IMR-90 (cell line): Measurements from ENCODE around the gene HSPA1L. TPM values are rescaled to one million over a fixed set of nuclear protein-coding genes. Genes with fewer than 3 reads are reported as not detected.

Experiments
- ATAC-seq: fragments of 200-7000 bp; cut with Tn5 transposase; 2 replicates; pipeline ENCODE4 v1.9.1; 2020; ENCODE audit warnings: low read depth, mild to moderate bottlenecking, moderate library complexity
- BruUV-seq: library from RNA; stranded (reverse); fragments of 400-500 nt; replicated peaks from 2 replicates; lab custom pipeline; 2021; lab: Mats Ljungman, UMichigan
- CTCF ChIA-PET: fragments of 300-600 bp; formaldehyde crosslinking; extraction: SDS; loops from one replicate; lab custom pipeline; 2021; ENCODE audit warnings: antibody characterized with exemption; lab: Yijun Ruan, JAX
- POLR2A ChIA-PET: fragments of 300-600 bp; sonication (Branson Sonifier 250); formaldehyde crosslinking; loops from one replicate; lab custom pipeline; 2022; ENCODE audit warnings: antibody characterized with exemption; ENCODE audit not compliant: unreplicated experiment; lab: Charles Lee
- DNase-seq: peaks from one replicate; pipeline ENCODE4 v3.0.0; 2013
- H2AFZ ChIP-seq: replicated peaks from 2 replicates; pipeline ENCODE3; 2013; ENCODE audit warnings: low read length, mild to moderate bottlenecking; ENCODE audit not compliant: poor library complexity
- H2AK5ac ChIP-seq: 2 replicates; pipeline ENCODE4 v1.6.1; 2013; ENCODE audit warnings: low read depth, low read length, inconsistent platforms
- H2AK9ac ChIP-seq: replicated peaks from 2 replicates; pipeline ENCODE3; 2013; ENCODE audit warnings: mild to moderate bottlenecking, low read depth, low read length, moderate library complexity; ENCODE audit not compliant: poor library complexity
- H2BK120ac ChIP-seq: 2 replicates; pipeline ENCODE4 v1.6.1; 2013; ENCODE audit warnings: low read depth, low read length, inconsistent platforms
- H2BK15ac ChIP-seq: 3 replicates; pipeline ENCODE4 v1.6.1; 2013; ENCODE audit warnings: low read depth, low read length, inconsistent platforms
- H2BK20ac ChIP-seq: 2 replicates; pipeline ENCODE4 v1.6.1; 2013; ENCODE audit warnings: low read depth, mild to moderate bottlenecking, inconsistent platforms, low read length, moderate library complexity
- H2BK5ac ChIP-seq: 2 replicates; pipeline ENCODE4 v1.6.1; 2013; ENCODE audit warnings: mild to moderate bottlenecking, low read depth, low read length, inconsistent platforms; ENCODE audit not compliant: poor library complexity, severe bottlenecking
- H3K14ac ChIP-seq: replicated peaks from 2 replicates; pipeline ENCODE4 v1.6.1; 2013; ENCODE audit warnings: low read depth, low read length, inconsistent platforms
- H3K18ac ChIP-seq: 2 replicates; pipeline ENCODE4 v1.6.1; 2013; ENCODE audit warnings: low read depth, low read length, control low read depth
- H3K23ac ChIP-seq: 2 replicates; pipeline ENCODE4 v1.6.1; 2013; ENCODE audit warnings: low read depth, low read length, inconsistent platforms
- H3K27ac ChIP-seq: 2 replicates; pipeline ENCODE4 v1.5.1; 2013; ENCODE audit warnings: mild to moderate bottlenecking, control low read depth, low read length; ENCODE audit not compliant: insufficient read depth
- H3K27me3 ChIP-seq: 2 replicates; pipeline ENCODE4 v1.6.1; 2013; ENCODE audit warnings: low read length; ENCODE audit not compliant: control insufficient read depth, insufficient read depth
- H3K36me3 ChIP-seq: 2 replicates; pipeline ENCODE4 v1.6.1; 2013; ENCODE audit warnings: low read length, mixed read lengths; ENCODE audit not compliant: control insufficient read depth, insufficient read depth
- H3K4ac ChIP-seq: 2 replicates; pipeline ENCODE4 v1.6.1; 2013; ENCODE audit warnings: low read depth, low read length, inconsistent platforms
- H3K4me1 ChIP-seq: 2 replicates; pipeline ENCODE4 v1.6.1; 2013; ENCODE audit warnings: low read length, mixed read lengths; ENCODE audit not compliant: control insufficient read depth, insufficient read depth
- H3K4me2 ChIP-seq: 2 replicates; pipeline ENCODE4 v1.6.1; 2013; ENCODE audit warnings: low read depth, mild to moderate bottlenecking, control low read depth, low read length, moderate library complexity
- H3K4me3 ChIP-seq: 2 replicates; pipeline ENCODE4 v1.5.1; 2013; ENCODE audit warnings: low read depth, mild to moderate bottlenecking, control low read depth, low read length, moderate library complexity; ENCODE audit not compliant: insufficient read depth
- H3K56ac ChIP-seq: 2 replicates; pipeline ENCODE4 v1.6.1; 2013; ENCODE audit warnings: low read length, inconsistent platforms; ENCODE audit not compliant: insufficient read depth; ENCODE audit errors: extremely low read depth
- H3K79me1 ChIP-seq, 2 experiments: 2 replicates each; pipeline ENCODE4 v1.6.1; 2013; ENCODE audit warnings: low read length in 2 of 2, inconsistent platforms in 1 of 2, low read depth in 1 of 2
- H3K9ac ChIP-seq: 2 replicates; pipeline ENCODE4 v1.6.1; 2013; ENCODE audit warnings: low read depth, low read length, control low read depth
- H3K9me1 ChIP-seq: 2 replicates; pipeline ENCODE4 v1.6.1; 2013; ENCODE audit warnings: low read length, inconsistent platforms; ENCODE audit not compliant: insufficient read depth
- H3K9me3 ChIP-seq: 2 replicates; pipeline ENCODE4 v1.6.1; 2013; ENCODE audit warnings: low read length; ENCODE audit not compliant: control insufficient read depth, insufficient read depth
- H4K20me1 ChIP-seq: 2 replicates; pipeline ENCODE4 v1.6.1; 2013; ENCODE audit warnings: low read length, inconsistent platforms; ENCODE audit not compliant: insufficient read depth
- H4K5ac ChIP-seq: 2 replicates; pipeline ENCODE4 v1.6.1; 2013; ENCODE audit warnings: mild to moderate bottlenecking, low read depth, low read length, control low read depth
- H4K8ac ChIP-seq, 2 experiments: 2 replicates each; pipeline ENCODE4 v1.6.1; 2013; ENCODE audit warnings: low read depth in 2 of 2, low read length in 2 of 2, control low read depth in 1 of 2, inconsistent platforms in 1 of 2
- H4K91ac ChIP-seq: 2 replicates; pipeline ENCODE4 v1.6.1; 2013; ENCODE audit warnings: low read depth, low read length, inconsistent platforms; ENCODE audit not compliant: insufficient read depth
- CEBPB ChIP-seq: IDR thresholded peaks from 2 replicates; pipeline ENCODE4 v1.6.1; 2012; ENCODE audit warnings: low read depth, low read length, improper control_type of control experiment
- CHD1 ChIP-seq: IDR thresholded peaks from 2 replicates; pipeline ENCODE4 v1.6.1; 2012; ENCODE audit warnings: low read depth, low read length, improper control_type of control experiment
- CTCF ChIP-seq: conservative IDR thresholded peaks from 2 replicates; pipeline ENCODE4 v1.5.1; 2012; ENCODE audit warnings: mild to moderate bottlenecking, low read depth, low read length, improper control_type of control experiment
- FOS ChIP-seq: fragments of 150-350 bp; IDR thresholded peaks from 2 replicates; pipeline ENCODE4 v1.6.1; 2016; ENCODE audit warnings: low read depth, low read length
- MAFK ChIP-seq: IDR thresholded peaks from 2 replicates; pipeline ENCODE4 v1.6.1; 2012; ENCODE audit warnings: low read depth, low read length, improper control_type of control experiment
- MXI1 ChIP-seq: IDR thresholded peaks from 2 replicates; pipeline ENCODE4 v1.6.1; 2012; ENCODE audit warnings: low read depth, mild to moderate bottlenecking, low read length, moderate library complexity, borderline replicate concordance
- NFE2L2 ChIP-seq: fragments of 150-350 bp; IDR thresholded peaks from 2 replicates; pipeline ENCODE4 v1.6.1; 2016; ENCODE audit warnings: low read depth, mild to moderate bottlenecking, low read length
- POLR2A ChIP-seq: IDR thresholded peaks from 2 replicates; pipeline ENCODE4 v1.6.1; 2012; ENCODE audit warnings: mild to moderate bottlenecking, low read depth, low read length
- RAD21 ChIP-seq: IDR thresholded peaks from 2 replicates; pipeline ENCODE4 v1.6.1; 2012; ENCODE audit warnings: low read length, improper control_type of control experiment
- RCOR1 ChIP-seq: IDR thresholded peaks from 2 replicates; pipeline ENCODE4 v1.6.1; 2012; ENCODE audit warnings: mild to moderate bottlenecking, low read length, improper control_type of control experiment; ENCODE audit not compliant: insufficient replicate concordance
- USF2 ChIP-seq: fragments of 150-350 bp; IDR thresholded peaks from 2 replicates; pipeline ENCODE4 v1.6.1; 2017; ENCODE audit warnings: mild to moderate bottlenecking, antibody characterized with exemption, low read length, low read depth
- WGBS, 2 experiments: methylation state at CpG; one replicate each; pipeline versions ENCODE4 v1.1.5 to v1.1.7; 2013; ENCODE audit warnings: missing lambda C conversion rate in 2 of 2; ENCODE audit not compliant: insufficient read length in 1 of 2; ENCODE audit errors: extremely low coverage in 2 of 2; 5-methylcytosine and 5-hydroxymethylcytosine counted together
- dilution Hi-C: fragments of 300-500 bp; cut with HindIII; formaldehyde crosslinking; loops from one replicate; pipeline ENCODE4 v1.14.3; 2018; ENCODE audit warnings: low sequenced_read_pairs; ENCODE audit not compliant: unreplicated experiment
- in situ Hi-C: fragments of 300-500 bp; cut with MboI; formaldehyde crosslinking; loops from 3 replicates; pipeline ENCODE4 v1.14.3; 2019; ENCODE audit warnings: low sequenced_read_pairs, inconsistent platforms, mixed read lengths
- intact Hi-C: fragments of 100-400 bp; cut with micrococcal nuclease; formaldehyde crosslinking; loops from 2 replicates; pipeline ENCODE4 v1.10.0; 2022
- polyA plus RNA-seq, 3 experiments: library from polyadenylated mRNA; depleted of rRNA; stranded (reverse); fragments of >200 nt; gene quantifications; 2 replicates each; pipeline ENCODE4 v1.2.3, GENCODE V29; 2012; ENCODE audit warnings: low replicate concordance in 1 of 3
- total RNA-seq: library from RNA; depleted of rRNA; stranded (reverse); fragments of >200 nt; gene quantifications from 2 replicates; pipeline ENCODE4 v1.2.3, GENCODE V29; 2012
- TF ChIP-seq, protein P1 (sequence below): fragments of 150-350 bp; IDR thresholded peaks from 2 replicates; pipeline ENCODE4 v1.6.1; 2016; ENCODE audit warnings: low read depth, mild to moderate bottlenecking, low read length, moderate library complexity, borderline replicate concordance

HSPA1L gene
- total and polyA plus RNA-seq, 2 of the 4 experiments (the other 2 are of a cell fraction), result 0.97 to 1.3 TPM

DNA sequence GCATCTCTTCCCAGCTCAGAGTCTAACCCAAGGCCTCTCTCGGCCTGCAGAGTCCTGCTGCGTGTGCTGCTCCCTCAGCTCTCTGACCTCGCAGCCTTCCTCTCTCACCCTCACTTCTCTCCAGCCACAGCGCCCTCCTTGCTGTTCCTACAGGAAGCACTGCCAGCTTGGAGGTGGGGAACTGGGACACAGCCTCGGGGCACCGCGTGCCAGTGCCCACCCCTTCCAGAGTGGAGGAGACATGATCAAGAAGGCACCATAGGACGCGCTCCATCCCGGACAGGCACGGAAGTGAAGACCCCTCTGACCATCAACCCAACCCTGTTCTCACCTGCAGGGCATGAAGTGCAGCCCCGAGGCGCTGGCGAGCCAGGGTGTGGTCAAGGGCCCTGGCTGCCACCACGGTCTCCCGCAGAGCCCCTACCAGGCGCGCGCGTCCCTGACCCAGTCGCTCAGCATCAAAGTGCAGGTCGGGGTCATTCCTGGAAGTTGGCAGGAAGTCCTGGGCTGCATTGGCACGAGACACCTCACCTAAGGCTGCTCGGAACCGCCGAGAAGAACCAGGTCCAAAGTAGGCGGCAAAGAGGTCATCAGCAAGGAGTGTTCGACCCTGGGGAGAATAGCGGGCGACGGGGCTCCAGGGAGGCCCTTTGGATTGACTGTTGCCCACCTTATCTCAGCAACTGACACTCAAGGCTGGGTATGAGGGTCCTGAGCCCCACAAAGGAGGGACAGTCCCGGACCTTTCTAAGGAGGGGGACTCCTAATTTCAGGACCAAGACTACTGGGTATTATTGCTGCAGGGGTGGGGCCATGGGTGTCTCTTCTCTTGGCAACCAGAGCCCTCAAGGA is 39.2 kb downstream of the HSPA1L start:
- Histone ChIP-seq H3K4me2 (no peak overlapping the region), H3K9ac (no peak overlapping the region), H4K20me1 (no peaks in the 10 kb centered on the region), H2BK15ac (no peak overlapping the region), H3K4ac (no peak overlapping the region), H2BK120ac (no peak overlapping the region), H3K4me1 (peaks cover 10% of the 10 kb centered on the region), H3K9me3 (no peaks in the 10 kb centered on the region), H3K56ac (no peak overlapping the region), H3K27ac (no peak overlapping the region), H3K14ac (no peak overlapping the region), H2BK5ac (no peak overlapping the region), H3K4me3 (no peak overlapping the region), H2AFZ (peak overlapping the region; percentile 41), H2BK20ac (no peak overlapping the region), H3K79me1 (0 out of 4 replicates have a peak, but pooled peaks cover 0 to 2% of the 10 kb centered on the region in 2 experiments), H3K27me3 (no peaks in the 10 kb centered on the region), H2AK9ac (peak overlapping the region; percentile 96), H4K5ac (no peak overlapping the region), H3K23ac (no peak overlapping the region), H2AK5ac (0 out of 2 replicates have a peak overlapping the region, but pooled peaks have one; percentile 31), H3K18ac (no peak overlapping the region), H4K8ac (no peak overlapping the region), H3K9me1 (0 out of 2 replicates have a peak, but pooled peaks cover 8% of the 10 kb centered on the region), H3K36me3 (peaks cover 27% of the 10 kb centered on the region), H4K91ac (no peak overlapping the region)
- DNase-seq (no peak), ATAC-seq (no peak)
- TF ChIP-seq NFE2L2 (no peak), MAFK (no peak), POLR2A (no peak), FOS (no peak), USF2 (no peak), CEBPB (no peak), RAD21 (no peak), CTCF (no peak), MXI1 (no peak), RCOR1 (no peak), CHD1 (no peak)
- TF ChIP-seq, protein P1, sequence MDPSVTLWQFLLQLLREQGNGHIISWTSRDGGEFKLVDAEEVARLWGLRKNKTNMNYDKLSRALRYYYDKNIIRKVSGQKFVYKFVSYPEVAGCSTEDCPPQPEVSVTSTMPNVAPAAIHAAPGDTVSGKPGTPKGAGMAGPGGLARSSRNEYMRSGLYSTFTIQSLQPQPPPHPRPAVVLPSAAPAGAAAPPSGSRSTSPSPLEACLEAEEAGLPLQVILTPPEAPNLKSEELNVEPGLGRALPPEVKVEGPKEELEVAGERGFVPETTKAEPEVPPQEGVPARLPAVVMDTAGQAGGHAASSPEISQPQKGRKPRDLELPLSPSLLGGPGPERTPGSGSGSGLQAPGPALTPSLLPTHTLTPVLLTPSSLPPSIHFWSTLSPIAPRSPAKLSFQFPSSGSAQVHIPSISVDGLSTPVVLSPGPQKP, result no peak
- no TSS peak for BruUV-seq
- 91% methylated on average over 17 of the region's 32 CpGs; no CpG with 5 or more reads in 1 of the 2 experiments for WGBS, 2 experiments
- dilution Hi-C loops (no loop called here), intact Hi-C loops (no loop called here), in situ Hi-C loops (no loop called here)
- ChIA-PET CTCF (interaction anchor here (0.9 to 1.2 kb wide), 2 partner anchors 15 to 20 kb away, joined by 3 to 4 read pairs; partner anchors contain the start of gene VARS1), POLR2A (no interaction called here)
